SK-N-SH (cell line): Measurements from ENCODE around the gene ZNF275. TPM values are rescaled to one million over a fixed set of nuclear protein-coding genes. Genes with fewer than 3 reads are reported as not detected.

Experiments
- CTCF ChIA-PET: fragments of 300-600, 350-600 bp; formaldehyde crosslinking; extraction: SDS; loops from one replicate; lab custom pipeline; 2021; lab: Yijun Ruan, JAX
- POLR2A ChIA-PET: fragments of 350-600 bp; sonication (Branson Sonifier 250); formaldehyde crosslinking; extraction: SDS; loops from one replicate; lab custom pipeline; 2020; ENCODE audit warnings: antibody characterized with exemption, inconsistent platforms; lab: Yijun Ruan, JAX
- DNase-seq: peaks from one replicate; pipeline ENCODE4 v3.0.0; 2012
- H2AFZ ChIP-seq: fragments of 200-600 bp; sonication (generic); 2 replicates; pipeline ENCODE4 v1.8.1; 2016; ENCODE audit warnings: antibody characterized with exemption, mild to moderate bottlenecking, low read depth
- H3F3A ChIP-seq: fragments of 200-600 bp; sonication (generic); replicated peaks from 2 replicates; pipeline ENCODE3; 2016; ENCODE audit warnings: antibody characterized with exemption, mild to moderate bottlenecking; ENCODE audit not compliant: insufficient read depth
- H3K27ac ChIP-seq, 2 experiments: fragments of 200-500 bp in 1 of 2; fragments of 200-600 bp in 1 of 2; sonication (Bioruptor generic) in 1 of 2; sonication (generic), shearing (Covaris generic) in 1 of 2; 2 replicates each; pipeline versions ENCODE4 v1.5.1 to v1.6.1; 2014 to 2016; ENCODE audit warnings: low read depth in 2 of 2, inconsistent platforms in 1 of 2, low read length in 1 of 2, mild to moderate bottlenecking in 1 of 2, mixed read lengths in 1 of 2
- H3K27me3 ChIP-seq: fragments of 200-600 bp; sonication (generic), shearing (Covaris generic); 2 replicates; pipeline ENCODE4 v1.6.1; 2016; ENCODE audit warnings: mixed run types; ENCODE audit not compliant: insufficient read depth
- H3K36me3 ChIP-seq, 2 experiments: fragments of 200-500 bp in 1 of 2; fragments of 200-600 bp in 1 of 2; sonication (Bioruptor generic) in 1 of 2; sonication (generic) in 1 of 2; replicated peaks in 1 of 2; 2 replicates each; pipeline versions ENCODE3 to v1.5.1; 2014 to 2016; ENCODE audit warnings: low read length in 1 of 2, mild to moderate bottlenecking in 1 of 2; ENCODE audit not compliant: insufficient read depth in 2 of 2, control insufficient read depth in 1 of 2
- H3K4me1 ChIP-seq, 2 experiments: fragments of 200-500 bp in 1 of 2; fragments of 200-600 bp in 1 of 2; sonication (Bioruptor generic) in 1 of 2; sonication (generic), shearing (Covaris generic) in 1 of 2; 2 replicates each; pipeline versions ENCODE4 v1.5.1 to v1.6.1; 2014 to 2016; ENCODE audit warnings: low read depth in 1 of 2, low read length in 1 of 2, mixed run types in 1 of 2; ENCODE audit not compliant: insufficient read depth in 2 of 2, control insufficient read depth in 1 of 2
- H3K4me2 ChIP-seq: fragments of 200-600 bp; sonication (generic), shearing (Covaris generic); 2 replicates; pipeline ENCODE4 v1.6.1; 2017; ENCODE audit warnings: mixed run types
- H3K4me3 ChIP-seq, 2 experiments: fragments of 200-500 bp in 1 of 2; fragments of 200-600 bp in 1 of 2; sonication (Bioruptor generic) in 1 of 2; sonication (generic), shearing (Covaris generic) in 1 of 2; 2 replicates each; pipeline versions ENCODE4 v1.5.1 to v1.8.1; 2014 to 2016; ENCODE audit warnings: low read depth in 2 of 2, inconsistent platforms in 1 of 2, low read length in 1 of 2, mild to moderate bottlenecking in 1 of 2, mixed read lengths in 1 of 2, moderate library complexity in 1 of 2
- H3K79me2 ChIP-seq: fragments of 200-600 bp; sonication (generic); 2 replicates; pipeline ENCODE4 v1.8.1; 2017; ENCODE audit warnings: mild to moderate bottlenecking; ENCODE audit not compliant: insufficient read depth
- H3K9ac ChIP-seq: fragments of 200-600 bp; sonication (generic); 2 replicates; pipeline ENCODE4 v1.6.1; 2017; ENCODE audit warnings: mixed run types
- H3K9me2 ChIP-seq: fragments of 200-600 bp; sonication (generic); 2 replicates; pipeline ENCODE4 v1.6.1; 2017; ENCODE audit warnings: mixed run types
- H3K9me3 ChIP-seq: fragments of 200-600 bp; sonication (generic); 2 replicates; pipeline ENCODE4 v1.6.1; 2017; ENCODE audit warnings: mixed run types, mild to moderate bottlenecking, moderate library complexity
- H4K20me1 ChIP-seq: fragments of 200-600 bp; sonication (generic); 2 replicates; pipeline ENCODE4 v1.6.1; 2017; ENCODE audit warnings: mild to moderate bottlenecking, mixed run types; ENCODE audit not compliant: insufficient read depth
- CHD2 ChIP-seq: fragments of 150-350 bp; IDR thresholded peaks from 2 replicates; pipeline ENCODE4 v1.6.1; 2018; ENCODE audit warnings: low read length; ENCODE audit not compliant: partially characterized antibody
- ELF1 ChIP-seq: IDR thresholded peaks from 2 replicates; pipeline ENCODE4 v1.4.0; 2012
- EP300 ChIP-seq, 2 experiments: IDR thresholded peaks; 2 replicates each; pipeline versions ENCODE4 v1.4.0 to v1.6.1; 2012; ENCODE audit warnings: borderline replicate concordance in 1 of 2, low read depth in 1 of 2, low read length in 1 of 2
- EZH2phosphoT487 ChIP-seq: fragments of 200-600 bp; sonication (generic); IDR thresholded peaks from 2 replicates; pipeline ENCODE4 v1.6.1; 2017; ENCODE audit warnings: low read depth, mixed run types, mild to moderate bottlenecking, antibody characterized with exemption, moderate library complexity, borderline replicate concordance
- FOXJ3 ChIP-seq: sonication (generic); formaldehyde crosslinking; IDR thresholded peaks from 2 replicates; pipeline ENCODE4 v1.5.1; 2020; ENCODE audit warnings: mild to moderate bottlenecking, missing genetic modification reagents
- FOXM1 ChIP-seq: IDR thresholded peaks from 2 replicates; pipeline ENCODE4 v1.4.0; 2012; ENCODE audit warnings: low read depth, mild to moderate bottlenecking
- GABPA ChIP-seq: IDR thresholded peaks from 2 replicates; pipeline ENCODE4 v1.4.0; 2012; ENCODE audit warnings: low read depth, mild to moderate bottlenecking
- GATA2 ChIP-seq: sonication (generic); formaldehyde crosslinking; IDR thresholded peaks from 2 replicates; pipeline ENCODE4 v1.5.0; 2020; ENCODE audit warnings: mild to moderate bottlenecking, missing genetic modification reagents
- IRF3 ChIP-seq: fragments of 150-350 bp; IDR thresholded peaks from 2 replicates; pipeline ENCODE4 v1.6.1; 2016; ENCODE audit warnings: mild to moderate bottlenecking, low read depth, low read length
- JUND ChIP-seq: IDR thresholded peaks from 2 replicates; pipeline ENCODE4 v1.4.0; 2012
- MEF2A ChIP-seq: IDR thresholded peaks from 2 replicates; pipeline ENCODE4 v1.4.0; 2012; ENCODE audit warnings: low read depth, borderline replicate concordance
- MXI1 ChIP-seq: IDR thresholded peaks from 2 replicates; pipeline ENCODE4 v1.6.1; 2012; ENCODE audit warnings: mild to moderate bottlenecking, low read depth, low read length, improper control_type of control experiment
- NFIC ChIP-seq: IDR thresholded peaks from 2 replicates; pipeline ENCODE4 v1.4.0; 2012; ENCODE audit warnings: borderline replicate concordance
- NRF1 ChIP-seq: IDR thresholded peaks from 2 replicates; pipeline ENCODE4 v1.6.1; 2012; ENCODE audit warnings: low read depth, mild to moderate bottlenecking, low read length
- POLR2AphosphoS5 ChIP-seq: IDR thresholded peaks from 2 replicates; pipeline ENCODE4 v1.6.1; 2012; ENCODE audit warnings: low read depth, low read length
- REST ChIP-seq: IDR thresholded peaks from 2 replicates; pipeline ENCODE4 v1.6.1; 2012; ENCODE audit warnings: mild to moderate bottlenecking, low read depth, low read length, moderate library complexity
- RXRA ChIP-seq: IDR thresholded peaks from 2 replicates; pipeline ENCODE4 v1.4.0; 2012; ENCODE audit warnings: low read depth, mild to moderate bottlenecking, borderline replicate concordance
- SIN3A ChIP-seq: IDR thresholded peaks from 2 replicates; pipeline ENCODE4 v1.6.1; 2012; ENCODE audit warnings: low read depth, mild to moderate bottlenecking, low read length, moderate library complexity, borderline replicate concordance
- TAF1 ChIP-seq: IDR thresholded peaks from 2 replicates; pipeline ENCODE4 v1.6.1; 2012; ENCODE audit warnings: low read depth, mild to moderate bottlenecking, low read length, moderate library complexity, borderline replicate concordance
- TEAD4 ChIP-seq: IDR thresholded peaks from 2 replicates; pipeline ENCODE4 v1.4.0; 2012; ENCODE audit warnings: mild to moderate bottlenecking, borderline replicate concordance; ENCODE audit not compliant: insufficient read depth
- YY1 ChIP-seq: IDR thresholded peaks from 2 replicates; pipeline ENCODE4 v1.4.0; 2012; ENCODE audit warnings: low read depth, mild to moderate bottlenecking
- WGBS: methylation state at CpG from one replicate; pipeline ENCODE4 v1.1.6; 2017; ENCODE audit warnings: low lambda C conversion rate; 5-methylcytosine and 5-hydroxymethylcytosine counted together
- polyA plus RNA-seq, 3 experiments: library from polyadenylated mRNA; depleted of rRNA; stranded (reverse); fragments of >200 nt; gene quantifications; 2 replicates each; pipeline ENCODE4 v1.2.3, GENCODE V29; 2012

ZNF275 gene
- polyA plus RNA-seq, 1 of the 3 experiments (the other 2 are of a cell fraction) = 4.9 TPM

- H3K36me3 ChIP-seq = no peaks in the 10 kb centered on the region
- H3K27ac ChIP-seq = no peak overlapping the region
- ChIA-PET CTCF (no interaction called here), POLR2A (no interaction called here)
- H3K9me3 ChIP-seq = no peaks in the 10 kb centered on the region
- no peak overlapping the region for H3K9ac ChIP-seq
- no peak for TF ChIP-seq NRF1
- no peak for TF ChIP-seq RXRA
- TF ChIP-seq EZH2phosphoT487 = no peak
- no peak for TF ChIP-seq FOXM1
- no peak for TF ChIP-seq GATA2 (CRISPR knock-in tag)
- no peak for TF ChIP-seq IRF3
- TF ChIP-seq YY1 = no peak
- TF ChIP-seq MEF2A = no peak
- TF ChIP-seq MXI1 = no peak
- TF ChIP-seq NFIC = no peak
- TF ChIP-seq JUND = no peak
- TF ChIP-seq TAF1 = no peak
- TF ChIP-seq TEAD4 = no peak
- no peak for TF ChIP-seq FOXJ3 (CRISPR knock-in tag)
- peaks cover 8% of the 10 kb centered on the region; the same call in 1 of the 2 replicates for H3K27me3 ChIP-seq
- no peaks in the 10 kb centered on the region for H3F3A ChIP-seq
- WGBS = 0% methylated on average over 5 of the region's 7 CpGs
- DNase-seq = no peak
- no peaks in the 10 kb centered on the region for H3K79me2 ChIP-seq
- no peaks in the 10 kb centered on the region for H4K20me1 ChIP-seq
- H3K4me2 ChIP-seq = no peak overlapping the region
- H2AFZ ChIP-seq = no peak overlapping the region
- H3K4me1 ChIP-seq = no peaks in the 10 kb centered on the region
- H3K4me3 ChIP-seq = no peak overlapping the region
- no peaks in the 10 kb centered on the region for H3K9me2 ChIP-seq
Observed at GRCh38 chrX:153318811-153319210, 15.1 kb upstream of the ZNF275 start.

GRCh38 chrX:153319295-153320046 is 14.5 kb upstream of the ZNF275 start:
- Histone ChIP-seq H3K36me3 (no peaks in the 10 kb centered on the region), H3K9me2 (no peaks in the 10 kb centered on the region), H3K27me3 (peaks cover 8% of the 10 kb centered on the region; the same call in 1 of the 2 replicates), H4K20me1 (no peaks in the 10 kb centered on the region), H3K4me3 (no peak overlapping the region), H3K79me2 (no peaks in the 10 kb centered on the region), H3F3A (no peaks in the 10 kb centered on the region), H3K27ac (no peak overlapping the region), H3K4me2 (no peak overlapping the region), H3K9me3 (no peaks in the 10 kb centered on the region), H3K9ac (no peak overlapping the region), H2AFZ (no peak overlapping the region), H3K4me1 (no peaks in the 10 kb centered on the region)
- no peak for DNase-seq
- ChIA-PET POLR2A (no interaction called here), CTCF (interaction anchor here (0.7 kb wide), 1 partner anchor 12 kb away, joined by 3 read pairs; no protein-coding TSS in a partner anchor)
- TF ChIP-seq GABPA (no peak), CHD2 (no peak), GATA2 (CRISPR knock-in tag) (no peak), NRF1 (no peak), IRF3 (no peak), EP300 (IDR thresholded peaks at IDR 0.05; ENCODE audit: borderline replicate concordance in 1 of 2, low read depth in 1 of 2, low read length in 1 of 2) (no peak), MEF2A (no peak), JUND (no peak), RXRA (no peak), POLR2AphosphoS5 (no peak), TAF1 (no peak), REST (no peak), ELF1 (no peak), SIN3A (no peak), TEAD4 (no peak)
- 60% methylated on average over 19 of the region's 33 CpGs for WGBS
